ENCODE data around the gene LRP1-AS.

DNA sequence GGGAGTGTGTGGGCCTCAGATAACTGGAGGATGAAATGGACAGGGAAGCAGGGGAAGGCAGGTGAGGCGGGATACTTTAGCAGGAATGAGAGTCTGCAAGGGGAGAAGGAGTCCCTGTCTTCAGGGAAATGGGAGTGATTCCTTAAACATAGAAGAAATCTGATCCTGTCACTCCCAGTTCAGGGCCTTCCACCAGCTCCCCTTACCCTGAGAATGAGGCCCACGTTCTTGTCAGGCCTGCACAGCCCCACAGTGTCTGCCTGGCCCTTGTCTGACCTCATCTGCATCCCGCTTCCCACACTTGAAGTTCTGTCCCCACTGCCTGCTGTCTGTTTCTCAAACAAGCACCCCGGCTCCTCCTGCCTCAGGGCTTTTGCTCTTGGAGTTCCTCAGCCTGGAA is 12.6 kb upstream of the LRP1-AS start:
- TF ChIP-seq, protein P1, sequence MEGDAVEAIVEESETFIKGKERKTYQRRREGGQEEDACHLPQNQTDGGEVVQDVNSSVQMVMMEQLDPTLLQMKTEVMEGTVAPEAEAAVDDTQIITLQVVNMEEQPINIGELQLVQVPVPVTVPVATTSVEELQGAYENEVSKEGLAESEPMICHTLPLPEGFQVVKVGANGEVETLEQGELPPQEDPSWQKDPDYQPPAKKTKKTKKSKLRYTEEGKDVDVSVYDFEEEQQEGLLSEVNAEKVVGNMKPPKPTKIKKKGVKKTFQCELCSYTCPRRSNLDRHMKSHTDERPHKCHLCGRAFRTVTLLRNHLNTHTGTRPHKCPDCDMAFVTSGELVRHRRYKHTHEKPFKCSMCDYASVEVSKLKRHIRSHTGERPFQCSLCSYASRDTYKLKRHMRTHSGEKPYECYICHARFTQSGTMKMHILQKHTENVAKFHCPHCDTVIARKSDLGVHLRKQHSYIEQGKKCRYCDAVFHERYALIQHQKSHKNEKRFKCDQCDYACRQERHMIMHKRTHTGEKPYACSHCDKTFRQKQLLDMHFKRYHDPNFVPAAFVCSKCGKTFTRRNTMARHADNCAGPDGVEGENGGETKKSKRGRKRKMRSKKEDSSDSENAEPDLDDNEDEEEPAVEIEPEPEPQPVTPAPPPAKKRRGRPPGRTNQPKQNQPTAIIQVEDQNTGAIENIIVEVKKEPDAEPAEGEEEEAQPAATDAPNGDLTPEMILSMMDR (IDR thresholded peaks at IDR 0.05), result no peak
- TF ChIP-seq POLR2A (IDR thresholded peaks at IDR 0.05), result no peak
